ELR (cell line): ENCODE measurements around the gene IGFL3.
"Not testable (repeated sequence)": the region's sequence is repeated elsewhere in the genome, so short reads cannot be mapped to it uniquely, and the experiment has no call there.

Experiments used
- DNase-seq: peaks from one replicate; pipeline ENCODE4 v3.0.0-alpha.2; 2015; ENCODE audit warnings: low read depth

IGFL3 gene

DNA sequence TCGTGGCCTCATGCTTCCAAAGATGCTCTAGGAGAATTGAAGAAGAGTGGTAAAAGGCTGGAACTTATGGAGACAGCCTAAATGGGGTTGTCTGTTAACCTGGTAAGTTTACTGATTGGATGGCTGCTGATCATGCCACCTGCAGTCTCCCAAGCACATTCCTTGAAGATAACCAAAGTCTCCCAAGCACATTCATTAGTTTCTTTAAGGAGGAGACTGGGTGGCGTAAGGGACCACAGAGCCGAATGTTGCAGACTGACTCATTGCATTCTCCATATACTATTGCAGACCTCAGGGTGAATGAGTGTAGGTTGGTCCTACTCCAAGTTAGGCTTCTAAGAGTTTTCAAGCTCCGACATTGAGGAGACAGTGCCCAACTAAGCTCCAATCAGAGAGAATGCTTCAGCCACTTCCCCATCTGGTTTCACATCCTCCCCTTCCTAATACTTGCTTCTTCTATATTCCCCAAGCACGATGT is at the start of gene IGFL3:
Gene IGFL3, minus strand, starts transcription at position 51 of the 478 bp plus-strand sequence. Its CDS starts 39 bp downstream, at position 12.
- DNase-seq, result peak; percentile 15

DNA sequence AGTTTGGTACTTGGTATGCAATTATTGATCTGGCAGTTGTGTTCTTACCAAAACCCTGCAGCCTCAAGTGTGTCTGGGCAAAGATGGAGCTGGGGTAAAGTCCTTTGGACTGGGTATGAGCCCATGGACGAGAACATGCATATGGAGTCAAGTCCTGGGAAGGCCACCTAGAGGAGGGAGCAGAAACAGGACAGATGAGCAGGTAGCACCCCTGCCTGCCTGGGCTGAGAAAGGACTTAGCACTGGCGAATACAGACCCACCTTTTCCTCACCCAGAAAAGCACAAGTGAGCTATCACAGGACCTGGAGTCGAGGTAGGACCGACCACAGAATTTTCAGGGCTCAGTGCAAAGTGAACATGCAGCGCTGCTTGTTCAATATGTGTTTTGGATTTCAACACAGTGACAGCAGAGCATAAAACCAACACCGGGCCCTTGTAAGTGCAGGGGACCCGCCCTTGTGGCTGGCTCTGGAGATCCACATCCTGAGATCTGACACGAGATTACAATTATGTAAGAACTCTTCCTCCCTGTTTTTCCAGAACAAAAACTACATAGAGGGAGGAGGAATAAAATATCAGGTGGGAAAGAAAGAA is 49.5 kb upstream of the IGFL3 start:
- DNase-seq, result no peak

DNA sequence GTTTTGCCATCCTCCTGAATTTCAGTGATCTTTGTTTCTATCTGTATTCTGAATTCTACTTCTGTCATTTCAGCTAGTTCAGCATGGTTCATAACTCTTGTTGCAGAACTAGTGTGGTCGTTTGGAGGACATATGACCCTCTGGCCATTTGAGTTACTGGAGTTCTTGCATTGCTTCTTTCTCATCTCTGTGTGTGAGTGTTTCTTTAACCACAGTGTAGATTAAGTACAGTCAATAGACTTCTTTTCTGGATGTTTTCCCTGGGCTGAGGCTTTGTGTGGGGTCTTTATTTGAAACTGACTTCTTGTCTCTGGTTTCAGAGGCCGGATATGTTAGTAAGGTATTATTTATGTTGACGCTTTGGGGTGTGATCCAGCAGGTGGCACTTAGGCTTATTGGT is 38.2 kb upstream of the IGFL3 start:
- DNase-seq, result no peak

DNA sequence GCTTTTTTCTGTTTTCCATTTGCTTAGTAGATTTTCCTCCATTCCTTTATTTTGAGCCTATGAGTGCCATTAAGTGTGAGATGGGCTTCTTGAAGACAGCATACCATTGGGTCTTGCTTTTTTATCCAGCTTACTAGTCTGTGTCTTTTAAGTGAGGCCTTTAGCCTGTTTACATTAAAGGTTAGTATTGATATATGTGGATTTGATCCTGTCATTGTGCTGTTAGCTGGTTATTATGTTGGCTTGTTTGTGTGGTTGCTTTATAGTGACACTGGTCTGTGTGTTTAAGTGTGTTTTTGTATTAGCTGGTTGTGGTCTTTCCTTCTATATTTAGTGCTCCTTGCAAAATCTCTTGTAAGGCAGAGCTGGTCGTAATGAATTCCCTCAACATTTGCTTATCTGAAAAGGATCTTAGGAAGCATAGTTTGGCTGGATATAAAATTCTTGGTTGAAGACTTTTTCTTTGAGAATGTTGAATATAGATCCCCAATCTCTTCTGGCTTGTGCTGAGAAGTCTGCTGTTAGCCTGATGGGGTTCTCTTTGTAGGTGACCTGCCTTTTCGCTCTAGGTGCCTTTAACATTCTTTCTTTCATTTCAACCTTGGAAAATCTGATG is 37.3 kb upstream of the IGFL3 start:
- not testable (repeated sequence) for DNase-seq

DNA sequence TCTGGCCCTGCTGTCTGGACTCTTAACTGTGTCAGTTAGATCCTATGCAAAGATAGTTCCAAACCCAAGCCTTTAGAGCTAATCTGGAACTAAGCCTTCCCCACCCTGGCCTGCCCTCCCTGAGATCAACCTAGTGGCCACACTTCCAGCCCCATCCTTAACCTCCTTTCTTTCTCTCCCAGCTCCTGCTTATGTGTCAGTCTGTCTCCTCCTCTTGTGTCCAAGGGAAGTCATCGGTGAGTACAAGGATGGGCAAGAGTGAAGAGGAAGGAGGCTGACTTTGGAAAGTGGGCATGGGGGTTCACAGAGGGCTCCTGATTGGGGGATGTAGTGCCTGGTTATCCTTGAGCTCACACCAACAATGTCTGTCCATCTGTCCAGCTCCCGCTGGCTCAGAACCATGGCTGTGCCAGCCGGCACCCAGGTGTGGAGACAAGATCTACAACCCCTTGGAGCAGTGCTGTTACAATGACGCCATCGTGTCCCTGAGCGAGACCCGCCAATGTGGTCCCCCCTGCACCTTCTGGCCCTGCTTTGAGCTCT is 35.8 kb upstream of the IGFL3 start:
- no peak for DNase-seq

DNA sequence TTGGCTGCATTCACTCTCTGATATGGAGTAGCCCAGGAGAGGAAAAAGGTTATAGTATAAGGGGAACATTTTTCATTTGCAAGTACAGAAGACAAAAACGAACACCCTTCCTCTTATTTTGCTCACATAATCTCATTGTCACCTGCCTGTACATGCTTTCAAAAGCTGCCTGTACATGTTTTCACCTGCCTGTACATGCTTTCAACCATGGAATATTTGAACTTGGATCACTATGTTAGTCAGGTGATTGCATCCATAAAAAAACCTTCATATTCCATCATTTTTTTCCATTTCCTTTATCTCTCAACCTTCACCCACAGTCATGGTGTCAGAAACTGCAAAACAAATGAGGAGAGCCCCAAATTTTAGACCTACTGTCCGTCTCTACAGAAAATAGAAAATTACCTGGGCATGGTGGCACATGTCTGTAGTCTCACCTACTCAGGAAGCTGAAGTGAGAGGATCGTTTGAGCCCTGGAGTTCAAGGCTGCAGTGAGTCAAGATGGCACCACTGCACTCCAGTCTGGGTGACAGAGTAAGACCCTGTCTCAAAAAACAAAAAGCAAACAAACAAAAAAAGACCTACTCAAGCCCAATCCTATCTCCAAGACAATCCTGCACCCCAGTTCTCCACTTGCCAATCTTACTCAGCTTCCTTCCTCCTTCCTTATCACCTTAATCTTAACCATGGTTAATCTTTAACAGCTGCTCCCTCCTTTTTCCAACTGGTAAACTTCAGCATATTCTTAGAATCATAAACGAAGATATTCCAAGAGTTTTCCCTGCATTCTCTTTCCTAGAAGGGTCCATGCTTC is 35.1 kb upstream of the IGFL3 start:
- DNase-seq, result no peak

DNA sequence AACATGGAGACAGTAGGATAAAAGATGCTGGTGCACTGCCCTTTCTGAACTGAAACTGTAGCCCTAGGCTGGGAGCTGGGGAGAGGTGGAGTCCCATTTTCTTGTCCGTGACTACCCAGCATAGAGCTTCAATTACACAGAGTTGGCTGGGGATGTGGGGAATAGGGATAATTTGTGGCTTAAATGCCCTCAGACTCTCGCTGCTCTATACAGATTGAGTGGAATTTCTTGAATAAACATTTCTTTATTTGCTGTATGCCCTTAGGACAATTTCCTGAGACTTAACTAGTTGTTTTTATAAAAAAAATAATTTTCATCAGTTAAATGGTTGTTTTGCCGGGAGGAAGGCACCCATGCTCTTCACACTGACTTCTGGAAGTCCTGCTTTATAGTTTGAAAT is 30.7 kb upstream of the IGFL3 start:
- no peak for DNase-seq

DNA sequence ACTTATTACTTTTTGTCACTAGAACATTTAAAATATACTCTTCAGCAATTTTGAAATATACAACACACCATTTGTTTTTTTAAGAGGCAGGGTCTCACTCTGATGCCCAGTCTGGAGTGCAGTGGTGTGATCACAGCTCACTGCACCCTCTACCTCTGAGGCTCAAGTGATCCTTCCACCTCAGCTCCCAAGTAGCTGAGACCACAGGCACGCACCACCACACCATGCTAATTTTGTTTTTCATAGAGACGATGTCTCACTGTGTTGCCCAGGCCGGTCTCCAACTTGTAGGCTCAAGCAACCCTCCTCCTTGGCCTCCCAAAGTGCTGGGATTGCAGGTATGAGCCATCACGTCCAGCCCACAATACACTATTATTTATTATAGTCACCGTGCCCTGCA is 26.1 kb upstream of the IGFL3 start:
- DNase-seq, result no peak

DNA sequence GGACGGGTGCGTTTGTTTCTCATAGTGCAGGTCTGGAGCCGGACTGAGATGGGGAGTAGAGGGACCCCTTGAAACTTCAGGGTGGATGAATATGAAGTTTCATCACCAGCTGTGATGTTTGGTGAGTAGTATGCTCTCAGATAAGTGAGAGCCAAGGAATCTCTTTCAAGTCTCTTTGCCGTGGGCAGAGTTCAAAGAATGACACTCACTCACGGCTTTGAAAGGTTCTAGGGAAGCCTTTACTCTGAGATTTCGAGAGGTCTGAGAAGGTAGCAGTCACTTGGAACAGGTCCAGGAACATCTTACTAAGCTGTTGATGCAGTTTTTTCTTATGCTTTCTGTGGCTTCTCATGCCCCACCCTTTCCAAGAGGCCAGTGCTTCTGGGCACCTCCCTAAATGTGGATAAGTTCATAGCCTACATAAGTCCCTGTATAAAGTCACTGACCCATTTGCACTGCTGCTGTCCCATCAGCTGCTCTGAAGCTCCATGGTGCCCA is 23.4 kb upstream of the IGFL3 start, which contains the start of gene IGFL2:
Gene IGFL2, plus strand, starts transcription at position 448 of the 498 bp plus-strand sequence. Its CDS starts 41 bp downstream, at position 489.
- DNase-seq, result no peak

DNA sequence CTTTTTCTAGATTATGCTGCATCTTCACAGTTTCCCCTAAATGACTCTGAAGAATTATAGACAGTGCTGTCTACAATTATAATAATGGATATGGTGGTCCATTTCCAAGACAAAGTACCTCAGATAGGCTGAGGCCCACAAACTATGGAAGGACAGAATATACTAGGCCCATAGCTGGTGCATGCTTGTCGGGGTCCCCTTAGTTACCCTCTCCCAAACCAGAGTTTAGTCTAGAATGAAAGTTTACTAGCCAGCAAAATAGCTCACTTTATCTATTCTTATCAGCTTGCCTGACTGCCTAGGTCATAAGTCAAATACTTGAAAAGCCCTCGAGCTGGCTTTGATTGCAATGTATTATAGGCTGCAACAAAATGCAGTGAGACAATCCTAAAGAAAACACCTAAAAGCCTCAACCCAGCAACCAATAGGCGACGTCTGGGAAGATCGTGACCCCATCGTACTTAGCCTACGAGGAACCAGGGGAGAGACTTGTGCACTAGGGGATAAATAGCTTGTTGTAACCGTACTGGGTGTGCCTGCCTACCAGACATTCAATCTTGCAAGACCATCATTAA is 22.8 kb upstream of the IGFL3 start:
- DNase-seq, result no peak

DNA sequence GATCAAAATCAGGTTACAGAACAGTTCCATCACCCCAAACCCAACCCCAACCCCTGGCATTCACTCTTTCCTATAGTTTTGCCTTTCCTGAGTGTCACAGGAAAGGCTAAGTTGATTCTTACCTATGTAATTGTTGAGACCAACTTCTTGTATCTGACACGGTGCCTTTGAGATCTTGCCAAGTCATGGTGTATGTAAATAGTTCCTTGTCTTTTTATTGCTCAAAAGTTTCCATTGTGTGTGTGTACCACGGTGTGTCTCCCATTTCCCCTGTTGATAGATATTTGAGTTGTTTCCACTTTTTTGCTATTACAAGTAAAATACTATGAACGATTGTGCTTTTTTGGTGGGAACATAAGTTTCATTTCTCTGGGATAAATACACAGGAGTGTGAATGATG is 20.3 kb upstream of the IGFL3 start:
- no peak for DNase-seq

DNA sequence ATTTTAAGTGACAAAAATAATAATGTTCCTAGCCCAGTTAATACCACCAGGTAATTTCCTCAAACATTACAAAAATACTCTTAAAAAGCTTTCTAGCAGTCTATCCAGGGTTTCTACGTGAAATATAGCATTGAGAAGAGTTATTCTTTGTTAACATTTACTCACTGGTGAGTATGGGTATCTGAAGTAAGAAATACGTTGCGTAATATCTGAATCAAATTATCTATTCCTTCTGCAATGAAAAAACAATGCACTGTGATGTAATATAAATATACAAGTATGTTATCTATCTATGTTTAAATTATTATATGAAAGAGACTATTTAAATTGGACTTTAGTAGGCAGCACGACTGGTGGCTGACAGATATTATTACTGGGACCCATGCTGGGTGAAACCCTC is 17.8 kb upstream of the IGFL3 start:
- DNase-seq, result no peak

DNA sequence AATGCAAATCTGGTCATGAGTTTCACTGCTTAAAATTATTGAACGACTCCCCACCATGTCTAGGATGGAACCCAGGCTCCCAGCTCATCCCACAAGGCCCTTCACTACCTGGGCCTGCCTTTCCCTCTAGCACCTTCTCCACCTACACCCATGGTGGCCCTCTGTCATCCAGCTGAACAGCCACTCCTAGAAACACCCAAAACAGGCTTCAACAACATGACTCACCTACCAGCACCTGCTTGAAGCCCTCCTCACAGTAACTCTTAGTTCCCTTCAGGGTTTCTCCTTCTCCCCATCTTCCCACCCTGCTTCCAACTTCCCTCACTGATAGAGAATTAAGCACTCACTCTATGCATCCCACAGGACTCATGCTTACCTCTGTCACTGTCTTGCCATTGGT is 16.9 kb upstream of the IGFL3 start:
- no peak for DNase-seq

DNA sequence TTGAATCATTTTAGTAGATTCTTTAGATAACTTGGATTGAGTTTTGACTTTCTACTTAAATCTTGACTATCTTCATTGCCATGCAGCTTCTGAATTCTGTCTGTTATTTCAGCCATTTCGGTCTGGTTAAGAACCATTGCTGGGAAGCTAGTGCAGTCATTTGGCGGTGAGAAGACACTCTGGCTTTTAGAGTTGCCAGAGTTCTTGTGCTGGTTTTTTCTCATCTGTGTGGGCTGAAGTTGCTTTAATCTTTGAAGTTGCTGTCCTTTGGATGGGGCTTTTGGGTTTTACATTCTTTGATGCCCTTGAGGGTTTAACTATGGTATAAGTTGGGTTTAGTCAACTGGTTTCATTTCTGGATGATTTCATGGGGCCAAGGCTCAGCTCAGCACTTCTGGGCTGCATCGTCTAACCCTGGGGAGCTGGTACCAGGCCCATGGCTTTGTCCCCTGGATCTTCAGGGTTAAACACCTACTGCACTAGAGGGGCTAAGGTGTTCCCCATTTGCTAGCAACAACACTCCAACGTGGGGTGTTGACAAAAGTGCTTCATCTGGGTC is 13.5 kb upstream of the IGFL3 start:
- no peak for DNase-seq

DNA sequence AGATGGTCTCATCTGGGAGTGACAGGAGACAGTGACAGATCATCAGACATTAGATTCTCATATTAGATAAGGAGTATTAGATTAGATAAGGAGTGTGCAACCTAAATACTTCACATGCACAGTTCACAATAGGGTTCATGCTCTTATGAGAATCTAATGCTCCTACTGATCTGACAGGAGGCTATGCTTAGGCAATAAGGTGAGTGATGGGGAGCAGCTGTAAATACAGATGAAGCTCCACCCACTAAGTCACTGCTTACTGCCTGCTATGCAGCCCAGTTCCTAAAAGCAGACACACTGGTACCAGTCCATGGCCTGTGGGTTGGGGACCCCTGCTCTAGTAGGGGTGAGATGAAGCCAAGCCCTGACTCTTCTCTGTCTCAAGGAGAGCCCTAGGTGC is 10.0 kb upstream of the IGFL3 start:
- no peak for DNase-seq

DNA sequence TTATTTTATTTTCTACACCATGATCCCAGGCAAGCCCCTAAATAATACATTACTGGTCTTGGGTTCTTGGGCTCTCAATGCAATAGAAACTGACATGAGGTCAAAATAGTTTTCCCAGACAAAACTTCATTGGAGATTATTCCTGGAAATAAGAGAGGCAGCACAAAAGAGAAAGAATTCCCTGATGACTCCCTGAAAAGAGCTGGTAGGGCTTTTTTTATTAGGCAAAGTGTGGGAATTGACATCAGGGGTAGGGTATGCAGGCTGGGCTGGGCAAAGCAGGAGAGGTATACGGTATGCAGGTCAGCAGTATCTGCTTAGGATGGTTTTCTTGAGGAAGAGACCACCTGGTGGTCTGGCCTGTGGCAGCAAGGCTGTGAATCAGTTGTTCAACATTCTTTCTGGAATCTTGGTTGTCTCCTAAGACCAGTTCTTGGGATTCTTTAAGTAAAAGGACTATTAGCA is 9.3 kb upstream of the IGFL3 start:
- no peak for DNase-seq

DNA sequence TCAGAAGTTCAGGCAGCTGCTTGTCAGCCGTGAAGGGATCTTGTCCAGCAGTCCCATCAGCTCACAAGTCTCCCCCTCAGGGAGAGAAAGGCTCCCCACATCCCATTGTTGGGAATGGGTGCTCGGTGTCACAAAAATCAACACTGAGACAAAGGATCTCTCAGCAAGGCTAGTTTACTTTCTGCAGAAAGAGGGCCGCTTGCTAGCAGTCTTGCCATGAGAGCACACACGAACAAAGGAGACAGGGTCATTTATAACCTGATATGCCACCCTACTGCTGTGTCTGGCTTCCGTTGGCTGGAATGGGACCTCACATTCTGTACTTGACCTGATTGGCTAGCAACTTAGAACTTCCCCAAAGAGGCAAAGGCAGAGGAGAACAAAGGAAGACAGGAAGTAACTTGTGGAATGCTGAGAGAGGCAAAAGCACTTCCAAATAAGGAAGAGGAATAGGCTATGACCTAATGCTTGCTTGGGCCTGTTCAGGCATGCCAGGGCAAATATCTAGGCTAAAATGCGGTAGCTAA is 8.7 kb upstream of the IGFL3 start:
- DNase-seq, result peak; percentile 37

DNA sequence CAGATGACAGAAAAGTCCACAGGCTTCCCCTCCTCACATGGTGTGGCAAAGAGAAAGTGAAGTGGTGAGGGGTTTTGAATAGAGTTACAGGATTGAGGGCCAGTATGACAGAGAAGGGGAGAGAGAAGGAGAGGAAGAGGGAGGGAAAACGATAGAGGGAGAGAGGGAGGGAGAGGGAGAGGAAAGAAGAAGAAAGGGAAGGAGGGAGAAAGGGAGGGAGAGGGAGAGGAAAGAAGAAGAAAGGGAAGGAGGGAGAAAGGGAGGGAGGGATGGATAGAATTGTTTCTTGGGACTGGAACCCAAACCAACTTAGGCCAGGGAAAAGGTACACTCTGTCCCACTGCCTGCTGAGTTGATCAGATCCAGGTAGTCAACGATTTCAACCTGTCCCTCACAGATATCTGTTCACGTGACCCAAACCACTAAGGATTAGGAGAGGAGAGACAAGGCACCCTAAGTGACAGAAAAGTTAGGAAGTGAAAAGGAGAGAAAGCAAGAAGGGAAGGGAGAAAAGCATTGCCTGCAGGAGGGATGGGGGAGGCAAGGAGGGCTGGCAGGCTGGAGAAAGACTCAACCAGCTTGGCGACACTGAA is 8.1 kb upstream of the IGFL3 start:
- no peak for DNase-seq

DNA sequence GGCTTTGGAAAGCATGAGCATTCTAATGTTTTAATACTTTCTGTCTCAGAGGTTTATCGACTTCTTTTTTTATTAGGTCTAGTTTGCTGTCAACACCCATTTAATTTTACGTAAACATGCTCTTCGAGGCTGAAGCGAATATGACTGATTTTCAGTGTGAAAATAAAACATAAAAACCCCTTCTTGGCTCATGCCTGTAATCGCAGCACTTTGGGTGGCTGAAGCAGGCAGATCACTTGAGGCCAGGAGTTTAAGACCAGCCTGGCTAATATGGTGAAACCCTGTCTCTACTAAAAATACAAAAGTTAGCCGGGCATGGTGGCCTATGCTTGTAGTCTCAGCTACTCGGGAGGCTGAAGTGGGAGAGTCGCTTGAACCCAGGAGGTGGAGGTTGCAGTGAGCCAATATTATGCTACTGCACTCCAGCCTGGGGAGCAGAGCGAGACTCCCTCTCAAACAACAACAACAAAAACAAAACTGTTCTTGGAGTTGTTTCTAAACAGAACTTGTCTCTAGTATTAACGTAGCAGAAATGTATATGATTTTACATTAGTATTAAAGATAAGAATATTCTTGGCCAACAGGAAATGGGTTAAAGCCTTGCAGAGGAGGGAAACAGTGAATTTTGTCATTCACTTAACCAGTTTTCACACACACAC is 7.1 kb upstream of the IGFL3 start:
- no peak for DNase-seq

DNA sequence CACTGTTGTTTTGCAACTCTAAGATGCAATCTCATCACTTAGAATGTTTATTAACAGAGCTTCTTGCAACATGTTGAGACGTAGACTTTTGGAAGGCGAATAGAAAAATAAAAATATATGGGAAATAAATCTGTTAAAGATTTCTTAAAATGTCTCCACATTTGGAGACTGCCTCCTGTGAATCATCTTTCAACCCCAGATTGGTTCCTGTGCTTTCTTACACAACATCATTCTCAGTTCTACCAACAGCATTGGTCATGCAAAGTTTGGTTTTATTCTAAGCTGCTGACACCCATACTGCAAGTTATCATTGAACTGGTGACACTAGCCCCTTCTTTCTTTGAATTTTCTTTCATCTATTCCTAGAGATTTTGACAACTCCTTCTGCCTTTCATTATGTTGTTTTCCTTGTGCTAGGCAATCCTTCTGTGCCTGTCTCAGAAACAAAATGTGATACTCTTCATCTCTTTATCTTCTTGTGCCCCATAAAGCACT is 1.6 kb upstream of the IGFL3 start:
- no peak for DNase-seq
